ENCODE measurements around the gene SNX3.

Gene SNX3

GRCh38 chr6:108236791-108237190, 24.0 kb downstream of the SNX3 start:
- Histone ChIP-seq H3K9ac (ENCODE audit: low read length) (no peak overlapping the region), H3K36me3 (ENCODE audit: insufficient read depth, low read length) (peaks cover 4% of the 10 kb centered on the region), H3K9me3 (ENCODE audit: low read length) (no peaks in the 10 kb centered on the region), H3K27ac (ENCODE audit: low read depth, low read length) (no peak overlapping the region), H3K4me3 (ENCODE audit: low read depth in 1 of 2, low read length in 2 of 2) (no peak overlapping the region), H3K27me3 (ENCODE audit: control insufficient read depth in 1 of 2, insufficient read depth in 2 of 2, low read length in 2 of 2) (no peaks in the 10 kb centered on the region), H3K4me1 (ENCODE audit: insufficient read depth, low read length) (no peaks in the 10 kb centered on the region)

GRCh38 chr6:108235127-108235526, 25.7 kb downstream of the SNX3 start:
- Histone ChIP-seq H3K4me1 (ENCODE audit: insufficient read depth, low read length) (peaks cover 5% of the 10 kb centered on the region), H3K36me3 (ENCODE audit: insufficient read depth, low read length) (peaks cover 4% of the 10 kb centered on the region), H3K27ac (ENCODE audit: low read depth, low read length) (no peak overlapping the region), H3K27me3 (ENCODE audit: control insufficient read depth in 1 of 2, insufficient read depth in 2 of 2, low read length in 2 of 2) (no peaks in the 10 kb centered on the region), H3K4me3 (ENCODE audit: low read depth in 1 of 2, low read length in 2 of 2) (no peak overlapping the region), H3K9ac (ENCODE audit: low read length) (no peak overlapping the region), H3K9me3 (ENCODE audit: low read length) (no peaks in the 10 kb centered on the region)

GRCh38 chr6:108228416-108228815, 32.4 kb downstream of the SNX3 start:
- Histone ChIP-seq H3K4me3 (ENCODE audit: low read depth in 1 of 2, low read length in 2 of 2) (no peak overlapping the region), H3K36me3 (ENCODE audit: insufficient read depth, low read length) (no peaks in the 10 kb centered on the region), H3K4me1 (ENCODE audit: insufficient read depth, low read length) (peaks cover 5% of the 10 kb centered on the region), H3K27ac (ENCODE audit: low read depth, low read length) (no peak overlapping the region), H3K9me3 (ENCODE audit: low read length) (no peaks in the 10 kb centered on the region), H3K9ac (ENCODE audit: low read length) (no peak overlapping the region), H3K27me3 (ENCODE audit: control insufficient read depth in 1 of 2, insufficient read depth in 2 of 2, low read length in 2 of 2) (no peaks in the 10 kb centered on the region)

- no peak overlapping the region for H3K9ac ChIP-seq (ENCODE audit: low read length)
- peaks cover 1% of the 10 kb centered on the region for H3K36me3 ChIP-seq (ENCODE audit: insufficient read depth, low read length)
- no peaks in the 10 kb centered on the region for H3K27me3 ChIP-seq (ENCODE audit: control insufficient read depth in 1 of 2, insufficient read depth in 2 of 2, low read length in 2 of 2)
- H3K4me3 ChIP-seq (ENCODE audit: low read depth in 1 of 2, low read length in 2 of 2): no peak overlapping the region
- peaks cover 5% of the 10 kb centered on the region for H3K4me1 ChIP-seq (ENCODE audit: insufficient read depth, low read length)
- H3K9me3 ChIP-seq (ENCODE audit: low read length): no peaks in the 10 kb centered on the region
- H3K27ac ChIP-seq (ENCODE audit: low read depth, low read length): no peak overlapping the region
These were observed 33.5 kb downstream of the SNX3 start for GRCh38 chr6:108227290-108227689.

GRCh38 chr6:108222504-108222903, 38.3 kb downstream of the SNX3 start:
- H3K27ac ChIP-seq (ENCODE audit: low read depth, low read length): no peak overlapping the region
- peaks cover 12% of the 10 kb centered on the region for H3K36me3 ChIP-seq (ENCODE audit: insufficient read depth, low read length)
- H3K27me3 ChIP-seq (ENCODE audit: control insufficient read depth in 1 of 2, insufficient read depth in 2 of 2, low read length in 2 of 2): no peaks in the 10 kb centered on the region
- no peak overlapping the region for H3K9ac ChIP-seq (ENCODE audit: low read length)
- H3K9me3 ChIP-seq (ENCODE audit: low read length): no peaks in the 10 kb centered on the region
- H3K4me1 ChIP-seq (ENCODE audit: insufficient read depth, low read length): no peaks in the 10 kb centered on the region
- no peak overlapping the region for H3K4me3 ChIP-seq (ENCODE audit: low read depth in 1 of 2, low read length in 2 of 2)

- Histone ChIP-seq H3K27me3 (ENCODE audit: control insufficient read depth in 1 of 2, insufficient read depth in 2 of 2, low read length in 2 of 2) (no peaks in the 10 kb centered on the region), H3K4me1 (ENCODE audit: insufficient read depth, low read length) (no peaks in the 10 kb centered on the region), H3K36me3 (ENCODE audit: insufficient read depth, low read length) (peaks cover 12% of the 10 kb centered on the region), H3K9me3 (ENCODE audit: low read length) (no peaks in the 10 kb centered on the region), H3K9ac (ENCODE audit: low read length) (no peak overlapping the region), H3K27ac (ENCODE audit: low read depth, low read length) (no peak overlapping the region), H3K4me3 (ENCODE audit: low read depth in 1 of 2, low read length in 2 of 2) (no peak overlapping the region)
These were observed 38.8 kb downstream of the SNX3 start for GRCh38 chr6:108222064-108222463.

- no peaks in the 10 kb centered on the region for H3K9me3 ChIP-seq (ENCODE audit: low read length)
- no peak overlapping the region for H3K4me3 ChIP-seq (ENCODE audit: low read depth in 1 of 2, low read length in 2 of 2)
- H3K27ac ChIP-seq (ENCODE audit: low read depth, low read length): no peak overlapping the region
- peaks cover 17% of the 10 kb centered on the region for H3K36me3 ChIP-seq (ENCODE audit: insufficient read depth, low read length)
- H3K27me3 ChIP-seq (ENCODE audit: control insufficient read depth in 1 of 2, insufficient read depth in 2 of 2, low read length in 2 of 2): no peaks in the 10 kb centered on the region
- H3K9ac ChIP-seq (ENCODE audit: low read length): no peak overlapping the region
- no peaks in the 10 kb centered on the region for H3K4me1 ChIP-seq (ENCODE audit: insufficient read depth, low read length)
These were observed 49.2 kb downstream of the SNX3 start for GRCh38 chr6:108211671-108212070.

GRCh38 chr6:108210556-108210955, 50.3 kb downstream of the SNX3 start:
- H3K9ac ChIP-seq (ENCODE audit: low read length): no peak overlapping the region
- no peaks in the 10 kb centered on the region for H3K9me3 ChIP-seq (ENCODE audit: low read length)
- no peaks in the 10 kb centered on the region for H3K4me1 ChIP-seq (ENCODE audit: insufficient read depth, low read length)
- no peaks in the 10 kb centered on the region for H3K27me3 ChIP-seq (ENCODE audit: control insufficient read depth in 1 of 2, insufficient read depth in 2 of 2, low read length in 2 of 2)
- no peak overlapping the region for H3K27ac ChIP-seq (ENCODE audit: low read depth, low read length)
- H3K4me3 ChIP-seq (ENCODE audit: low read depth in 1 of 2, low read length in 2 of 2): no peak overlapping the region
- H3K36me3 ChIP-seq (ENCODE audit: insufficient read depth, low read length): peaks cover 17% of the 10 kb centered on the region

GRCh38 chr6:108209738-108210137, 51.1 kb downstream of the SNX3 start:
- Histone ChIP-seq H3K9me3 (ENCODE audit: low read length) (no peaks in the 10 kb centered on the region), H3K4me1 (ENCODE audit: insufficient read depth, low read length) (no peaks in the 10 kb centered on the region), H3K27ac (ENCODE audit: low read depth, low read length) (no peak overlapping the region), H3K4me3 (ENCODE audit: low read depth in 1 of 2, low read length in 2 of 2) (no peak overlapping the region), H3K36me3 (ENCODE audit: insufficient read depth, low read length) (peaks cover 17% of the 10 kb centered on the region), H3K27me3 (ENCODE audit: control insufficient read depth in 1 of 2, insufficient read depth in 2 of 2, low read length in 2 of 2) (no peaks in the 10 kb centered on the region), H3K9ac (ENCODE audit: low read length) (no peak overlapping the region)

GRCh38 chr6:108207013-108207412, 53.8 kb downstream of the SNX3 start:
- Histone ChIP-seq H3K27me3 (ENCODE audit: control insufficient read depth in 1 of 2, insufficient read depth in 2 of 2, low read length in 2 of 2) (no peaks in the 10 kb centered on the region), H3K4me3 (ENCODE audit: low read depth in 1 of 2, low read length in 2 of 2) (no peak overlapping the region), H3K9ac (ENCODE audit: low read length) (no peak overlapping the region), H3K36me3 (ENCODE audit: insufficient read depth, low read length) (peaks cover 17% of the 10 kb centered on the region), H3K4me1 (ENCODE audit: insufficient read depth, low read length) (no peaks in the 10 kb centered on the region), H3K27ac (ENCODE audit: low read depth, low read length) (no peak overlapping the region), H3K9me3 (ENCODE audit: low read length) (no peaks in the 10 kb centered on the region)

GRCh38 chr6:108203189-108204112, 57.4 kb downstream of the SNX3 start:
- no peaks in the 10 kb centered on the region for H3K27me3 ChIP-seq (ENCODE audit: control insufficient read depth in 1 of 2, insufficient read depth in 2 of 2, low read length in 2 of 2)
- H3K4me1 ChIP-seq (ENCODE audit: insufficient read depth, low read length): no peaks in the 10 kb centered on the region
- peaks cover 7% of the 10 kb centered on the region for H3K36me3 ChIP-seq (ENCODE audit: insufficient read depth, low read length)
- H3K4me3 ChIP-seq (ENCODE audit: low read depth in 1 of 2, low read length in 2 of 2): no peak overlapping the region
- H3K9ac ChIP-seq (ENCODE audit: low read length): no peak overlapping the region
- no peak overlapping the region for H3K27ac ChIP-seq (ENCODE audit: low read depth, low read length)
- no peaks in the 10 kb centered on the region for H3K9me3 ChIP-seq (ENCODE audit: low read length)

GRCh38 chr6:108200631-108201030, 60.2 kb downstream of the SNX3 start:
- Histone ChIP-seq H3K4me3 (ENCODE audit: low read depth in 1 of 2, low read length in 2 of 2) (no peak overlapping the region), H3K27me3 (ENCODE audit: control insufficient read depth in 1 of 2, insufficient read depth in 2 of 2, low read length in 2 of 2) (no peaks in the 10 kb centered on the region), H3K9ac (ENCODE audit: low read length) (no peak overlapping the region), H3K36me3 (ENCODE audit: insufficient read depth, low read length) (no peaks in the 10 kb centered on the region), H3K9me3 (ENCODE audit: low read length) (no peaks in the 10 kb centered on the region), H3K27ac (ENCODE audit: low read depth, low read length) (no peak overlapping the region), H3K4me1 (ENCODE audit: insufficient read depth, low read length) (no peaks in the 10 kb centered on the region)
